T-helper 1 cell treated with Interleukin-12 subunit alpha and Interleukin-12 subunit beta and Interleukin-4 antibody, amounts not matched to agents 30 ng/mL and 1 ng/mL, for 36 hours (primary cell): Measurements from ENCODE around the gene C11orf87. TPM values are rescaled to one million over a fixed set of nuclear protein-coding genes. Genes with fewer than 3 reads are reported as not detected.

Source experiments
- intact Hi-C: fragments of 100-400 bp; cut with micrococcal nuclease; formaldehyde crosslinking; loops from one replicate; pipeline ENCODE4 v1.15.1; 2024
- total RNA-seq: library from RNA; stranded (reverse); gene quantifications from 2 replicates; pipeline ENCODE4 v1.2.3, GENCODE V29; 2022

C11orf87 gene
- not detected in 2 replicates for total RNA-seq

DNA sequence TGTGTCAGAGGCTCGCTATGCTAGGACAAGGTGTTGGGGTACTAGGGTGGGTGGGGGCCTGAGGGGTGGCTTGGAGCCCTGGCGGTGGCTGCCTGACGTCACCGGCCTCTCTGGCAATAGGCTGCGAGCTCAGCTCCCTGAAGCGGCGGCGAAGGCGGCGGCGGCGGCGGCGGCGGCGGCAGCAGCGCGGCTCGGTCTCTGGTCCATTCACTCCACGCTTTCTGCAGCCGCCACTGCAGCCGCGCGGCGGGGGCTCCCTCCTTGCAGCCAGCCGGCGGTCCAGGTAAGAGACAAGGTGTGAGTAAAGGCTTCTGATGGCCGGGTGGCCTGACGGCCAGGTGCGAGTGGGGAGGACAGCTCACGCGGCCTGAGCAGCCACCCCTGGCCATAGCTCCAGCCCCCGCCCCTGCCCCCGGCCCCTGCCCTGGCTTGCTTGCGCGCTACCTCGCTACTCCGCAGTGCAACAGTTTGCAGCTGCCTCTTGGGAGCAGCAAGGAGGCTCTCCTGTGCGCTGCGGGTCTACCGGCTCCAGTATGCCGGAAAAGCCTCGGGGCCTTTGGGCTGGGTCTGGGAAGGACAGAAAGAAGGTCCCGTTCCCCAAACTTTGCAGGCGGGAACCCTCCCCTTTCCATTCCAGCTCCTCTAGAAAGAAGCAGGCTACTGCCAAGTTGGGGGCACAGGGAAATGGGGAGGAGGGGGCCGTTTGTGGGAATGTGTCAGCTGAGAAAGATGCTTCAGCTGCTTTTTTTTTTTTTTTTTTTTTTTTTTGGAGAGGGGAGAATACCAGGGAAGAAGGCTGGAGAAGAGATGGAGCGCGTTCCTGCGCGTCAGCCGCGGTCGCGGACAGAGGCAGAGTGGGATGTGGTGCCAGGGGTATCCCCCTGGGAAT is at the start of gene C11orf87:
C11orf87 (plus strand) TSS at position 210 of the 889 bp plus-strand sequence. CDS start 1,444 bp downstream, outside the sequence.
- intact Hi-C loops = no loop called here

- intact Hi-C loops = no loop called here
Observed at GRCh38 chr11:109374032-109374431, 48.0 kb upstream of the C11orf87 start.

DNA sequence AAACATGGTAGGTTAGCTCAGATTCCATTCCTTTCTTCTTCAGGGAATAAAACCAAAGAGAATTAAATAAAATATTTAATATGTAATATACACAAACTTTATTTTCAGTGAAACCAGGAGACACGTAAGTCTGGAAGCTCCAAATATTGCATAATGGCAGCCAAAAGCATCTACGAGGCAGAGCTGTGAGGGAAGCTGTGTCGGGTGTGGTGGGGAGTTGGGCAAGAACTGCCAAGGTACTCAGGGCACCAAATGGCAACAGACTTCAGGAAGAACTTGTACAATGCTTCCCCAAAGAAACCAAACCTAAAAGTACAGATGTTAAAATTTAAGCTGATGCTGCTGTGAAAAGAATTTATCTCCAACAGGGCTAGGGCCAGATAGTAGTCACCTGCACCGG is 47.5 kb upstream of the C11orf87 start:
- intact Hi-C loops = no loop called here

- intact Hi-C loops = no loop called here
Observed at GRCh38 chr11:109377039-109377742, 44.8 kb upstream of the C11orf87 start.

- intact Hi-C loops = no loop called here
Observed at GRCh38 chr11:109378034-109378433, 44.0 kb upstream of the C11orf87 start.

DNA sequence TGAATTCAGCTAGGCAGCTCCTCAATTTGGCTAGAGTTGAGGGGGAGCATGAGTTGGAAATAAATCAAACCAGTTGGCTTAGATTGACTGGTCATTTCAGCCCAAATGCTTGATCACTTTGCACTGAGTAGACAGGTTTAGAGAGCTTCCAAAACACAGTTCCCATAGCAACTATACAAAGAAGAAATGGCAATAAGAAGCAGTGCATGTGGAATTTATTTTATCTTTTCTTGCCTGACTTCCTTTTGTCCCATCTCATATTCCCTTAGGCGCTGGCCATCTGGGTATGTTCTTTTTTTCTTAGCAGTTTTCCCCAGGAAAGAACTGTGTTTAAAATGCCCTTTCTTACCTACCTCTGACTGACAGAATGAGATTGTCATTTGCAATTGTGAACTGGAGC is 38.7 kb upstream of the C11orf87 start:
- intact Hi-C loops = no loop called here

DNA sequence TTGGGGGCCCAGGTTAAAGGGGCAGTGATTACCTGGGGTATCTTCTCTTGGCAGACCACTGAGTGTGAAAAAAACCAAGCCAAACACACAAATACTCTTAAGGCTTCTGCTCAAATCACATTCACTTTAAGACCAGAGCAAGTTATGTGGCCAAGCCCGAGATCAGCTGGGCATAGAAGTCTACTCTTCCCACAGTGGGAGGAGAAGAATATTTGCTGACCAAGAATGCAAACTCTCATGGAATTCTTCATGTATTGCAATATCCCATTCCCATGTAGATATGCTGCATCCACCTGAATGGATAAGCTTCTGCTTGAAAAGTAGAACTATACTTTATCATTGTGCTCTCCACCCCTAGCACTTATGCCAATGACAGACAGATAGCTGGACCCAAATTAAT is 37.1 kb upstream of the C11orf87 start:
- intact Hi-C loops = no loop called here

- intact Hi-C loops = no loop called here
Observed at GRCh38 chr11:109388982-109389381, 33.0 kb upstream of the C11orf87 start.

DNA sequence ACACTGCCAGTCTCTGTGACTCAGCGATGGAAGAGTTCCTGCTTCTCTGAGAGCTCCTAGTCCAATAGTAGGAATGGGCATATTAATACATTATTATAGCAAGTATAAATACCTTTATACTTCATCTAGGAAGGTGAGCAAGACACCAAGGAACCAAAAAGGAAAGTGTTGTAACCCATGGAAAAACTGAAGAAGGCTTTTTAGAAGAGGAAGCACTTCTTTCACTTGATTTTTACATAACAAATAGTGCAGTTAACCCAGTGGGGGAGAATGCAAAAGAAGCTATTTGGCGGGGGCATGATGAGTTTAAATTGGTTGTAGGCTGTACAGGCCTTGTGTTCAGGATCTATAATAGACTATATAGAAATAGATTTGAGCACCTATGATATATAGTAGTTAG is 31.2 kb upstream of the C11orf87 start:
- intact Hi-C loops = no loop called here

GRCh38 chr11:109401545-109401944 is 20.4 kb upstream of the C11orf87 start:
- intact Hi-C loops = no loop called here

- intact Hi-C loops = no loop called here
Observed at GRCh38 chr11:109405671-109406070, 16.3 kb upstream of the C11orf87 start.

- intact Hi-C loops = no loop called here
Observed at GRCh38 chr11:109416601-109417000, 5.4 kb upstream of the C11orf87 start.

DNA sequence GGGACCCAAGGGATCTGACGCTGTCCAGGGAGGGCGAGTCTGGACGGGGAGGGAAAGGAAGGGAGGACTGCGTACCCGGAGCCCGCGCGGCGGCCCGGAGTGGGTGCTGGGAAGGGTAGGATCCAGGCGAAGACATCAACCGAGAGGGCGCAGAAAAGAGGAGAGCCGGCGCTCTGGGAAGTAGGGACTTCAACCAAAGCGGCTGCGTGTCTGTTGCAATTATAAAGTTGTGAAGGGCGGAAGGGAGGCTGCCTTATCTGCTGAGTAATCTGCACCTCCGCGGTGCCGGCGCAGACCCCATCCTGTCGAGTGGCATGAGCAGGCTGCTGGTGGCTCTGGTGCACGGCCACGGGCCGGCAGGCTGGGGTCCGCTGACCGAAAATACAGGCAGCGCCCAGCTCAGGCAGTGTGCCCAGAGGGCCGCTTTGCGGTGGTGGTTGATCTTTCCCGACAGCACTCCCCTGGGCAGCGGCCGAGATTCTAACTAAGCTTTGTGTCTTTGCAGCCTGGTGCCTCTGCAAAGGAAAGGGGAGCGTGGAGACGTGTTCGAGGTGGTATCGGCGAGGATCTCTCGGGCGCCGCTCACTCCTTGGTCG is 978 bp downstream of the C11orf87 start:
- intact Hi-C loops = no loop called here

DNA sequence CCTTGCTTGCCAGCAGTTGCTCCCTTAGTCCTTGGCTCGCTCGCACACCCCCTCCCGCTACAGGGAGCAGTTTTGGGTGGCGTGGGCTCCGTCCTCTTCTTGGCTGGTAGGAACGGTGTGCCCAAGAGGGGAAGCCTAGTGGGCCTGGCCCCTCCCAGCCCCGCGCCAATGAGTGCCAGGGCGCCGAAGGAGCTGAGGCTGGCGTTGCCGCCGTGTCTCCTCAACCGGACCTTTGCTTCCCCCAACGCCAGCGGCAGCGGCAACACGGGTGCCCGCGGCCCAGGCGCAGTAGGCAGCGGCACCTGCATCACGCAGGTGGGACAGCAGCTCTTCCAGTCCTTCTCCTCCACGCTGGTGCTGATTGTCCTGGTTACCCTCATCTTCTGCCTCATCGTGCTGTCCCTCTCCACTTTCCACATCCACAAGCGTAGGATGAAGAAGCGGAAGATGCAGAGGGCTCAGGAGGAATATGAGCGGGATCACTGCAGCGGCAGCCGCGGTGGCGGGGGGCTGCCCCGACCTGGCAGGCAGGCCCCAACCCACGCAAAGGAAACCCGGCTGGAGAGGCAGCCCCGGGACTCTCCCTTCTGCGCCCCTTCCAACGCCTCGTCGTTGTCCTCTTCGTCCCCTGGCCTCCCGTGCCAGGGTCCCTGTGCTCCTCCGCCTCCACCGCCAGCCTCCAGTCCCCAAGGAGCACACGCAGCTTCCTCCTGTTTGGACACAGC is 1.6 kb downstream of the C11orf87 start:
- intact Hi-C loops = no loop called here

DNA sequence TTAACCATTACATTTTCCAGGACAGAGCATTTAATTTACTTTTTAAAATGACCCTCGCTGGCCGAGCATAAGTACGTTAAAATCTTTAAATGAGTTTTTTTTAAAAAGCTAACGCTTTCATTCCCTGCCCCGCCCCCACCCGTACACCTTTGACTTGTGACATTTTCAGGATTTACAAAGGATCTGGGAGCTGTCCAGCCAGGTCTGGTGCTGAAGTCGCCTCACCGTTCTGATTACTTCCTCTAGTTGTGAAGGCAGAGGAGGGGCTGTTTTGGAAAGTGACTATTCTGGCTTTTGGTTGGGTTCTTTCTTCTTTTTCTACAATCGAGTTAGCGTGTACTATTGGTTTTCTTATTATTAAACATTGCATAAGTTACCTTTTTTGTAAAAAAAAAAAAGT is 2.9 kb downstream of the C11orf87 start:
- intact Hi-C loops = no loop called here

GRCh38 chr11:109425554-109425953 is 3.6 kb downstream of the C11orf87 start:
- intact Hi-C loops = no loop called here

DNA sequence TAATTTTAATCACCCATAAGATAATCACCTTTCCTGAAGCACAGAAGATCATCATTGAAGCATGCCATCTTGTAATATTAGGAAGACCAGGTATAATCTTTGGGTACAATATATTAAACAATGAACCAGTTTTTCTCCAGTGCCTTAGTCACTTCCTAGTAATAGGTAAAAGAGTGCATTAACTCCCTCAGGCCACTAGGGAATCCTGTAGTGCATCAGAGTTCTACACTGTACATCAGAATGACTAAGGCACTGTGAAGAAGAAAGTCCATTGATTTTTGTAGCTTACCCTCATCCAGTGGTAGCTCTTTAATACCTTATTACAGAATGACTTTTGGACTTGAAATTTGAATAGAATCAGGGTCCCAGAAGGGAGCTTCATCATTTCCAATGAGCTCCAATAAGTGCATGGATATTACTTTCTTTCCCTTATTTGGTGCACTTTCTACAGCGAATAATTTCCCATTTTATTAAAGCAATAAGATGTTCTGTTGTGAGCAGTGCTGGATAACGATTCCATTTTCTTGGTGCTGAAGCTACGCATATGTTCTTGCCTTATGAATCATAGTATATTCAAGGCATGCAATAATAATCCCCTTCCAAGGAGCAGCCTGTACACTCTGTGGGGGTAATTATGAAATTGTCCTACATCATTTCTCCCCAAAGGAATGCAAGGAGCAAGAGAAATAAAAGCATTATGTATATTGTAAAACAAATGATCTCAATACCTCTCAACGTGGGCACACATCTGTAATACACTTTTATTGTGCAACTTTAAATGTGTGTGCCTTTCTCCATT is 4.7 kb downstream of the C11orf87 start:
- intact Hi-C loops = no loop called here

DNA sequence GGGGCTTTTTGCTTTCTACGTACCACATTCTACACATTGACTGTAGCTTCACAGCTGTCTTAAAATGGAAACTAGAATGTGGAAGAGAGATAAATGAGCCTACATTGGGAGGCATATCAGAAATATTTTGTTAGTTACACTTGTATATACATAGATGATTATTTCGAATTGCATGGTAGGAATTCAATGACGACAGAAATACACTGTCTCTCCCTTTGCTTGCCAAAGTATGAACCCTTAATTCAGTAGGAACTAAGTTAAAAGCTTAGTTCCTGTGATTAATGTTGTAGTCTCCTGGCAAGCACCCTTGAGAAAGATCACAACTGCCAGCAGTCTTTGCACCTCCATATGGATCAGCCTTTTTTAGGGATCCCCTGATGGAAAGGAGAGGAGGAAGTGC is 10.1 kb downstream of the C11orf87 start:
- intact Hi-C loops = no loop called here

DNA sequence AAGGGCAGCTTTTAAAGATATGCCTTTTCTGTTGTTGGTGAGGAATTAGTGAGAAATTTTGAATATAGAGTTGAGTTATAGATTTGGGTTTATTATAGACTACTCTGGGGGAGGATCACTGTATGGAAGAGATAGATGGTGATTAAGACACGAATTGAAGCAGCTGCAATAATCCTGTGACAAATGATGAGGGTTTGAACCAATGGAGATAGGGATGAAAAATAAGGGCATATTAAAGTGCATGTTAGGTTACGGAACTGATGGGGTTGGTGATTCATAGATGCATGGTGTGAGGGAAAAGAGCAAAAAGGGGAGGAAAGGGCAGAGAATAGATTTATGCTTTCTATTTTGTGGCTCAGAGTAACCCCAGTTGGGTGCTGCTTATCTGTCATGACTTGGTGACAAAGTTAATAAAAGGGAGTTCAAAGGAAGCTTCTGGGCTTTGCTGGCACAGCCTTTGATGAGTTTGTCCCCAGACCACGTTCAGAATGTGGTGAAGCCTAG is 11.8 kb downstream of the C11orf87 start:
- intact Hi-C loops = no loop called here

DNA sequence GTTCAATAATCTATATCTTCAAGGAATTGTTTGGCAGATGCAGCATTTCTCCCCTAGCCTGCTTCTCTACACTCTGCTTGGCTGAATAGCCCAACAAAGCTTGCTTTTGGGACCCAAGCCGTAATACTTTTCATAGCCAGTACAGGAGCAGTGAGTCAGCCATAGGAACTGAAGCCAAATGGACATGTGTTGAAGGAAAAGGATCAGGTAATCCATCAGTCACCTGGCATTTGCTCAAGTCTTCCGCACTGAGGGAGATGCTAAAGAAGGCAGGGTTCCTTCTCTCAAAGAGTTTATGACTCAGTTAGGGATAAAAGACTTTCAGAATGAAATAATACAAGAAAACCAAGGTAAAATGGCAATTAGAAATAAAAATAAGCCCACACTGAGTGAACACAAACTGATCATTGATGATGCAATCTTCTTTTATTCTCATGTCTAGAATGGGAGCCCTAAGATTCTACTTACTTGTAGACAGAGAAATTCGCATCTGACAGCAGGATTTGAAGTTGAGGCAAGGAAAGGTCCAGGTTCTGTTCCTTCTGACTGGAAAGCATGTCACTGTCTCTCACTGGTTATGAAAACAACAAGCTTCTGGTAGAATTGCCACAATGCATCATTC is 13.2 kb downstream of the C11orf87 start:
- intact Hi-C loops = no loop called here
